Mammary epithelial cell (primary cell): ENCODE data around the gene FAF1.

Experiments
- CTCF ChIP-seq, 2 donors: IDR thresholded peaks in 1 of 2; conservative IDR thresholded peaks in 1 of 2; 2 replicates each; pipeline ENCODE4 v1.5.1; 2011 to 2012; ENCODE audit warnings: inconsistent platforms in 2 of 2, low read length in 2 of 2, mild to moderate bottlenecking in 2 of 2, control low read depth in 1 of 2, low read depth in 1 of 2; ENCODE audit not compliant: insufficient read depth in 1 of 2; ENCODE audit errors: extremely low read depth in 1 of 2
- EZH2 ChIP-seq: IDR thresholded peaks from 2 replicates; pipeline ENCODE4 v1.6.1; 2012; ENCODE audit warnings: low read length, inconsistent platforms, borderline replicate concordance

GRCh38 chr1:50637460-50637859 is 322.6 kb downstream of the FAF1 start:
- TF ChIP-seq CTCF (conservative IDR thresholded peaks at IDR 0.05 in 1 of 2, IDR thresholded peaks at IDR 0.05 in 1 of 2; ENCODE audit: extremely low read depth in 1 of 2, insufficient read depth in 1 of 2, low read depth in 1 of 2, low read length in 2 of 2) = no peak
- TF ChIP-seq EZH2 = no peak
